GM12878 (cell line): ENCODE measurements around the gene GRAMD1B.

Source experiments
- MEF2A ChIP-seq: IDR thresholded peaks from 2 replicates; pipeline ENCODE4 v1.6.1; 2011; ENCODE audit warnings: low read depth, mild to moderate bottlenecking, low read length, moderate library complexity; ENCODE audit not compliant: insufficient read depth
- SMAD5 ChIP-seq: IDR thresholded peaks from 2 replicates; pipeline ENCODE4 v1.6.1; 2016; ENCODE audit warnings: antibody characterized with exemption, low read depth
- SREBF1 ChIP-seq: IDR thresholded peaks from 2 replicates; pipeline ENCODE4 v1.6.1; 2012; ENCODE audit warnings: mild to moderate bottlenecking, low read length
- TF ChIP-seq, protein P1 (sequence below): IDR thresholded peaks from 2 replicates; pipeline ENCODE4 v1.6.1; 2012; ENCODE audit warnings: mild to moderate bottlenecking, low read depth, low read length
- TF ChIP-seq, protein P2 (sequence below), 3 experiments: IDR thresholded peaks in 2 of 3; conservative IDR thresholded peaks in 1 of 3; 2 replicates each; pipeline ENCODE4 v1.5.1; 2011; ENCODE audit warnings: low read depth in 3 of 3, low read length in 3 of 3, mild to moderate bottlenecking in 3 of 3, control low read depth in 2 of 3, moderate library complexity in 2 of 3, inconsistent platforms in 1 of 3, mixed read lengths in 1 of 3; ENCODE audit not compliant: control insufficient read depth in 2 of 3, insufficient read depth in 1 of 3; ENCODE audit errors: extremely low read depth in 1 of 3
- TF ChIP-seq, protein P3 (sequence below): fragments of 450-650 bp; IDR thresholded peaks from 2 replicates; pipeline ENCODE4 v1.6.1; 2017; ENCODE audit warnings: mild to moderate bottlenecking
- TF ChIP-seq, protein P4 (sequence below): fragments of 450-650 bp; formaldehyde crosslinking; IDR thresholded peaks from 2 replicates; pipeline ENCODE4 v1.5.0; 2022; ENCODE audit warnings: mild to moderate bottlenecking, missing genetic modification characterization

- TF ChIP-seq, protein P1, sequence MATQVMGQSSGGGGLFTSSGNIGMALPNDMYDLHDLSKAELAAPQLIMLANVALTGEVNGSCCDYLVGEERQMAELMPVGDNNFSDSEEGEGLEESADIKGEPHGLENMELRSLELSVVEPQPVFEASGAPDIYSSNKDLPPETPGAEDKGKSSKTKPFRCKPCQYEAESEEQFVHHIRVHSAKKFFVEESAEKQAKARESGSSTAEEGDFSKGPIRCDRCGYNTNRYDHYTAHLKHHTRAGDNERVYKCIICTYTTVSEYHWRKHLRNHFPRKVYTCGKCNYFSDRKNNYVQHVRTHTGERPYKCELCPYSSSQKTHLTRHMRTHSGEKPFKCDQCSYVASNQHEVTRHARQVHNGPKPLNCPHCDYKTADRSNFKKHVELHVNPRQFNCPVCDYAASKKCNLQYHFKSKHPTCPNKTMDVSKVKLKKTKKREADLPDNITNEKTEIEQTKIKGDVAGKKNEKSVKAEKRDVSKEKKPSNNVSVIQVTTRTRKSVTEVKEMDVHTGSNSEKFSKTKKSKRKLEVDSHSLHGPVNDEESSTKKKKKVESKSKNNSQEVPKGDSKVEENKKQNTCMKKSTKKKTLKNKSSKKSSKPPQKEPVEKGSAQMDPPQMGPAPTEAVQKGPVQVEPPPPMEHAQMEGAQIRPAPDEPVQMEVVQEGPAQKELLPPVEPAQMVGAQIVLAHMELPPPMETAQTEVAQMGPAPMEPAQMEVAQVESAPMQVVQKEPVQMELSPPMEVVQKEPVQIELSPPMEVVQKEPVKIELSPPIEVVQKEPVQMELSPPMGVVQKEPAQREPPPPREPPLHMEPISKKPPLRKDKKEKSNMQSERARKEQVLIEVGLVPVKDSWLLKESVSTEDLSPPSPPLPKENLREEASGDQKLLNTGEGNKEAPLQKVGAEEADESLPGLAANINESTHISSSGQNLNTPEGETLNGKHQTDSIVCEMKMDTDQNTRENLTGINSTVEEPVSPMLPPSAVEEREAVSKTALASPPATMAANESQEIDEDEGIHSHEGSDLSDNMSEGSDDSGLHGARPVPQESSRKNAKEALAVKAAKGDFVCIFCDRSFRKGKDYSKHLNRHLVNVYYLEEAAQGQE, result no peak
- TF ChIP-seq, protein P2, sequence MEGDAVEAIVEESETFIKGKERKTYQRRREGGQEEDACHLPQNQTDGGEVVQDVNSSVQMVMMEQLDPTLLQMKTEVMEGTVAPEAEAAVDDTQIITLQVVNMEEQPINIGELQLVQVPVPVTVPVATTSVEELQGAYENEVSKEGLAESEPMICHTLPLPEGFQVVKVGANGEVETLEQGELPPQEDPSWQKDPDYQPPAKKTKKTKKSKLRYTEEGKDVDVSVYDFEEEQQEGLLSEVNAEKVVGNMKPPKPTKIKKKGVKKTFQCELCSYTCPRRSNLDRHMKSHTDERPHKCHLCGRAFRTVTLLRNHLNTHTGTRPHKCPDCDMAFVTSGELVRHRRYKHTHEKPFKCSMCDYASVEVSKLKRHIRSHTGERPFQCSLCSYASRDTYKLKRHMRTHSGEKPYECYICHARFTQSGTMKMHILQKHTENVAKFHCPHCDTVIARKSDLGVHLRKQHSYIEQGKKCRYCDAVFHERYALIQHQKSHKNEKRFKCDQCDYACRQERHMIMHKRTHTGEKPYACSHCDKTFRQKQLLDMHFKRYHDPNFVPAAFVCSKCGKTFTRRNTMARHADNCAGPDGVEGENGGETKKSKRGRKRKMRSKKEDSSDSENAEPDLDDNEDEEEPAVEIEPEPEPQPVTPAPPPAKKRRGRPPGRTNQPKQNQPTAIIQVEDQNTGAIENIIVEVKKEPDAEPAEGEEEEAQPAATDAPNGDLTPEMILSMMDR (IDR thresholded peaks at IDR 0.05 in 2 of 3, conservative IDR thresholded peaks at IDR 0.05 in 1 of 3; ENCODE audit: control insufficient read depth in 2 of 3, extremely low read depth in 1 of 3, insufficient read depth in 1 of 3, low read depth in 3 of 3, low read length in 3 of 3), result no peak
- TF ChIP-seq MEF2A, result no peak
- TF ChIP-seq, protein P3, sequence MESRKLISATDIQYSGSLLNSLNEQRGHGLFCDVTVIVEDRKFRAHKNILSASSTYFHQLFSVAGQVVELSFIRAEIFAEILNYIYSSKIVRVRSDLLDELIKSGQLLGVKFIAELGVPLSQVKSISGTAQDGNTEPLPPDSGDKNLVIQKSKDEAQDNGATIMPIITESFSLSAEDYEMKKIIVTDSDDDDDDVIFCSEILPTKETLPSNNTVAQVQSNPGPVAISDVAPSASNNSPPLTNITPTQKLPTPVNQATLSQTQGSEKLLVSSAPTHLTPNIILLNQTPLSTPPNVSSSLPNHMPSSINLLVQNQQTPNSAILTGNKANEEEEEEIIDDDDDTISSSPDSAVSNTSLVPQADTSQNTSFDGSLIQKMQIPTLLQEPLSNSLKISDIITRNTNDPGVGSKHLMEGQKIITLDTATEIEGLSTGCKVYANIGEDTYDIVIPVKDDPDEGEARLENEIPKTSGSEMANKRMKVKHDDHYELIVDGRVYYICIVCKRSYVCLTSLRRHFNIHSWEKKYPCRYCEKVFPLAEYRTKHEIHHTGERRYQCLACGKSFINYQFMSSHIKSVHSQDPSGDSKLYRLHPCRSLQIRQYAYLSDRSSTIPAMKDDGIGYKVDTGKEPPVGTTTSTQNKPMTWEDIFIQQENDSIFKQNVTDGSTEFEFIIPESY, result no peak
- TF ChIP-seq SREBF1, result no peak
- no peak for TF ChIP-seq SMAD5
- TF ChIP-seq, protein P4, sequence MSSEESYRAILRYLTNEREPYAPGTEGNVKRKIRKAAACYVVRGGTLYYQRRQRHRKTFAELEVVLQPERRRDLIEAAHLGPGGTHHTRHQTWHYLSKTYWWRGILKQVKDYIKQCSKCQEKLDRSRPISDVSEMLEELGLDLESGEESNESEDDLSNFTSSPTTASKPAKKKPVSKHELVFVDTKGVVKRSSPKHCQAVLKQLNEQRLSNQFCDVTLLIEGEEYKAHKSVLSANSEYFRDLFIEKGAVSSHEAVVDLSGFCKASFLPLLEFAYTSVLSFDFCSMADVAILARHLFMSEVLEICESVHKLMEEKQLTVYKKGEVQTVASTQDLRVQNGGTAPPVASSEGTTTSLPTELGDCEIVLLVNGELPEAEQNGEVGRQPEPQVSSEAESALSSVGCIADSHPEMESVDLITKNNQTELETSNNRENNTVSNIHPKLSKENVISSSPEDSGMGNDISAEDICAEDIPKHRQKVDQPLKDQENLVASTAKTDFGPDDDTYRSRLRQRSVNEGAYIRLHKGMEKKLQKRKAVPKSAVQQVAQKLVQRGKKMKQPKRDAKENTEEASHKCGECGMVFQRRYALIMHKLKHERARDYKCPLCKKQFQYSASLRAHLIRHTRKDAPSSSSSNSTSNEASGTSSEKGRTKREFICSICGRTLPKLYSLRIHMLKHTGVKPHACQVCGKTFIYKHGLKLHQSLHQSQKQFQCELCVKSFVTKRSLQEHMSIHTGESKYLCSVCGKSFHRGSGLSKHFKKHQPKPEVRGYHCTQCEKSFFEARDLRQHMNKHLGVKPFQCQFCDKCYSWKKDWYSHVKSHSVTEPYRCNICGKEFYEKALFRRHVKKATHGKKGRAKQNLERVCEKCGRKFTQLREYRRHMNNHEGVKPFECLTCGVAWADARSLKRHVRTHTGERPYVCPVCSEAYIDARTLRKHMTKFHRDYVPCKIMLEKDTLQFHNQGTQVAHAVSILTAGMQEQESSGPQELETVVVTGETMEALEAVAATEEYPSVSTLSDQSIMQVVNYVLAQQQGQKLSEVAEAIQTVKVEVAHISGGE (CRISPR knock-in tag), result no peak
These were observed 95.4 kb downstream of the GRAMD1B start for GRCh38 chr11:123525511-123525918.
